GM21390 (cell line): ENCODE measurements around the gene SLC26A4.

Experiments used
- ATAC-seq: cut with Tn5 transposase; IDR thresholded peaks from one replicate; pipeline ENCODE4 v1.9.1; 2021; ENCODE audit not compliant: unreplicated experiment

Gene SLC26A4

GRCh38 chr7:107694386-107694785 is 33.8 kb downstream of the SLC26A4 start:
- ATAC-seq: no peak

- no peak for ATAC-seq
Observed at GRCh38 chr7:107696330-107696946, 35.8 kb downstream of the SLC26A4 start.

- no peak for ATAC-seq
Observed at GRCh38 chr7:107697321-107698049, 36.9 kb downstream of the SLC26A4 start.

GRCh38 chr7:107700570-107700969 is 39.9 kb downstream of the SLC26A4 start:
- ATAC-seq: no peak

- ATAC-seq: no peak
Observed at GRCh38 chr7:107701191-107701590, 40.6 kb downstream of the SLC26A4 start.

GRCh38 chr7:107703219-107703618 is 42.6 kb downstream of the SLC26A4 start:
- ATAC-seq: no peak

- ATAC-seq: no peak
Observed at GRCh38 chr7:107703872-107704271, 43.2 kb downstream of the SLC26A4 start.

- ATAC-seq: no peak
Observed at GRCh38 chr7:107708956-107709355, 48.3 kb downstream of the SLC26A4 start.

- no peak for ATAC-seq
Observed at GRCh38 chr7:107711301-107711700, 50.7 kb downstream of the SLC26A4 start.

GRCh38 chr7:107712025-107712424 is 51.4 kb downstream of the SLC26A4 start:
- ATAC-seq: no peak

GRCh38 chr7:107712896-107713295 is 52.3 kb downstream of the SLC26A4 start:
- ATAC-seq: no peak

- ATAC-seq: no peak
Observed at GRCh38 chr7:107715531-107715930, 54.9 kb downstream of the SLC26A4 start.

GRCh38 chr7:107718456-107719193 is 58.0 kb downstream of the SLC26A4 start:
- ATAC-seq: no peak

- no peak for ATAC-seq
Observed at GRCh38 chr7:107721286-107721685, 60.7 kb downstream of the SLC26A4 start.

GRCh38 chr7:107723255-107723654 is 62.6 kb downstream of the SLC26A4 start:
- no peak for ATAC-seq

- no peak for ATAC-seq
Observed at GRCh38 chr7:107725138-107725740, 64.6 kb downstream of the SLC26A4 start.

- no peak for ATAC-seq
Observed at GRCh38 chr7:107726356-107727130, 65.9 kb downstream of the SLC26A4 start.

GRCh38 chr7:107728276-107728675 is 67.6 kb downstream of the SLC26A4 start:
- ATAC-seq: no peak

GRCh38 chr7:107742678-107743566 is 82.3 kb downstream of the SLC26A4 start:
- ATAC-seq: peak; percentile 37
